Fibroblast of mammary gland (primary cell): ENCODE measurements around the gene PCDHA7.
"Not testable (repeated sequence)": the region's sequence is repeated elsewhere in the genome, so short reads cannot be mapped to it uniquely, and the experiment has no call there.

Experiments
- DNase-seq: peaks from one replicate; pipeline ENCODE4 v3.0.0-alpha.2; 2010; ENCODE audit warnings: low read depth
- H3K4me3 ChIP-seq: 2 replicates; pipeline ENCODE4 v1.5.1; 2011; ENCODE audit warnings: low read depth, mild to moderate bottlenecking, low read length, moderate library complexity; ENCODE audit not compliant: control insufficient read depth
- CTCF ChIP-seq: conservative IDR thresholded peaks from 2 replicates; pipeline ENCODE4 v1.5.1; 2011; ENCODE audit warnings: low read depth, low read length, inconsistent platforms; ENCODE audit not compliant: control insufficient read depth, insufficient read depth

Gene PCDHA7

GRCh38 chr5:140796718-140797095 is 37.4 kb upstream of the PCDHA7 start:
- H3K4me3 ChIP-seq, result no peak overlapping the region
- DNase-seq, result no peak
- TF ChIP-seq CTCF, result no peak

GRCh38 chr5:140800816-140801493 is 33.1 kb upstream of the PCDHA7 start, which contains the start of gene PCDHA3:
TSS of gene PCDHA3 (plus strand) at chr5:140801057.
- peak; percentile 34 for DNase-seq
- TF ChIP-seq CTCF, result peak; percentile 28
- no peak within 1 kb of the TSS for H3K4me3 ChIP-seq

GRCh38 chr5:140801494-140801841 is 32.6 kb upstream of the PCDHA7 start:
- peak; percentile 27 for TF ChIP-seq CTCF
- H3K4me3 ChIP-seq, result no peak overlapping the region
- peak; percentile 4 for DNase-seq

GRCh38 chr5:140802381-140802780 is 31.7 kb upstream of the PCDHA7 start:
- DNase-seq, H3K4me3 ChIP-seq: not testable (repeated sequence)

GRCh38 chr5:140802781-140803271 is 31.2 kb upstream of the PCDHA7 start:
- H3K4me3 ChIP-seq, result no peak overlapping the region
- TF ChIP-seq CTCF, result no peak
- no peak for DNase-seq

- peak; percentile 13 for DNase-seq
- TF ChIP-seq CTCF, result peak; percentile 38
- no peak within 1 kb of the TSS for H3K4me3 ChIP-seq
These were observed 27.0 kb upstream of the PCDHA7 start, which contains the start of gene PCDHA4 for GRCh38 chr5:140806834-140807775. TSS of gene PCDHA4 (plus strand) at chr5:140807068.

GRCh38 chr5:140808241-140808888 is 25.7 kb upstream of the PCDHA7 start:
- H3K4me3 ChIP-seq, DNase-seq: not testable (repeated sequence)
